Effector memory CD8-positive, alpha-beta T cell (primary cell): ENCODE data around the gene GRIK3.

Source experiments
- ATAC-seq: fragments of 150-1000 bp; cut with Tn5 transposase; replicated peaks from 2 replicates; pipeline ENCODE4 v1.10.0; 2021; ENCODE audit warnings: mild to moderate bottlenecking, moderate library complexity
- DNase-seq, 3 experiments: peaks; one replicate each; pipeline ENCODE4 v3.0.0; 2021
- H3K27ac Mint-ChIP-seq, 2 donors: one replicate each; pipeline ENCODE4 v1.8.0; 2022; ENCODE audit warnings: mild to moderate bottlenecking in 2 of 2, mixed read lengths in 2 of 2, moderate library complexity in 2 of 2
- H3K27me3 Mint-ChIP-seq, 2 donors: one replicate each; pipeline ENCODE4 v1.8.0; 2022; ENCODE audit warnings: mixed read lengths in 2 of 2
- H3K36me3 Mint-ChIP-seq: one replicate; pipeline ENCODE4 v1.8.0; 2022; ENCODE audit warnings: mild to moderate bottlenecking, moderate library complexity, mixed read lengths; ENCODE audit not compliant: insufficient read depth
- H3K4me1 Mint-ChIP-seq, 2 donors: one replicate each; pipeline ENCODE4 v1.8.0; 2022; ENCODE audit warnings: low read depth in 2 of 2, mixed read lengths in 2 of 2
- H3K4me3 Mint-ChIP-seq, 2 donors: one replicate each; pipeline ENCODE4 v1.8.0; 2022; ENCODE audit warnings: mild to moderate bottlenecking in 2 of 2, mixed read lengths in 2 of 2, moderate library complexity in 2 of 2
- H3K9me3 Mint-ChIP-seq, 2 donors: one replicate each; pipeline ENCODE4 v1.8.0; 2022; ENCODE audit warnings: mixed read lengths in 2 of 2

Gene GRIK3

DNA sequence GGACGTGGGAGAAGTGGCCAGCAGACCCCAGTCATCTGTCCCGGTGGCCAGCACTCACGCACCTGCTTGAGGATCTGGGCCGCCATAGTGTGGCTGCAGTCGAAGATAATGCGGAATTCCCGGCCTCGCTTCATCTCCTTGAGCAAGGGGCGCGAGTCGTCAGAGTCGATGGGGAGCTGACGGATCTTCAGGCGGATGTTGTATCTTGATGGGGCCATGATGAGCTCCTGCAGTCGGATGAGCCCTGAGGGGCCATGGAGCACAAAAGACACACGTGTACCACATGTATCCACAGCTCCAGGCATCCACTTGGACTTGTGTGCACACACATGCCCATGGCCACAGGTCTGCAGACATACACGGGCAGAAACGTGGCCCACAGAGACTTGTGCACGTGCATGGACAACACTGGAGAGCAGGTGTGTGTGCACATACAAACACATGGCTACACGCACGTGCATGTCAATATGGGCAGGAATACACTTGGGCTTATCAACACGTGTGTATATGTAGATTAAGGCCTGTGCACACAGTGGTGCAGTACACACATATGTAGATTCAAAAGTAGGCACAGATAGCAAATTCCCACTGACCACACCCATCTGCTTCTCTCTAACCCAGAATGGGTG lies 162.1 kb downstream of the GRIK3 start:
- Mint-ChIP-seq H3K9me3 (no peaks in the 10 kb centered on the region), H3K27ac (no peak overlapping the region), H3K36me3 (peaks cover 3% of the 10 kb centered on the region), H3K4me1 (no peaks in the 10 kb centered on the region), H3K4me3 (no peak overlapping the region), H3K27me3 (peaks cover 15 to 68% of the 10 kb centered on the region in 2 donors)
- DNase-seq (no peak), ATAC-seq (no peak)

DNA sequence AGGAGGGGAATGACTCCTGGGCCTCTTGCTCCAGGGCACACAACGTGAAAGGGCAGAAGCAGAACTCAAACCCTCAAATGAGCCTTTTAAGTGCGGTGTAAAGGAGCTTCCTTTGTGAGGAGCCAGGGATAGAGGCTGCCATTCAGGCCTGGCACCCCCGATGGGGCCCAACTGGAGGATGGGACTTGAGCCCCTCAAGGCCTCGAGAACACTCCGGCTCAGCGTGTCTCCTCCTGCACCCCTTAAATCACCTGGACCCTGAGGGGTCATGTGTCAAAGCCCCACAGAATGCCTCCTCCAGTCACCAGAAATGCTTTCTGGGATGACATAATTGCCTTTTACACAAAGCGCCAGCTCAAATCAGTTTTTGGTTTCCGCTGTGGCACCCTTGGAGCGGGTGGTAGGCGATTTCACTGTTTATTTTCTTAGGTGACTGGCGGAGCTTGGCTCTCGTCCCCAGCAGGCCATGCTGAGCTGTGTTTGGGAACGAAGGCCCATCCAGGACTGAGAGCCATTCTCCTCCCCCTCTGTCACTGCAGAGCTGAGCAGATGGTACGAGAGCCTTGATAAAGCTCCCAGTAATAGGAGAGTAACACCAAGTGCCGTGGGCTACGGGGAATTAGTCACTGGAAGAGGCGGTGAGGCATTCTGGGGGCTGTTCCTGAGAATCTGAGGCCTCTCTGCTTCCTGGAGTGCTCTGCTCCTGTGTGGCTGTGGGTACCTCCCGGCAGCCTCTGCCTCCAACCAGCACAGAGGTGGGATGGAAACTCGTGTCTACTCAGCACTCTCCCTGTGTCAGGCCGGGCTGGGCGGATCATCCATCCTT lies 163.0 kb downstream of the GRIK3 start:
- DNase-seq: no peak
- H3K36me3 Mint-ChIP-seq: peaks cover 3% of the 10 kb centered on the region
- no peak overlapping the region for H3K4me3 Mint-ChIP-seq
- H3K27ac Mint-ChIP-seq: no peak overlapping the region
- no peak for ATAC-seq
- no peaks in the 10 kb centered on the region for H3K9me3 Mint-ChIP-seq
- no peaks in the 10 kb centered on the region for H3K4me1 Mint-ChIP-seq
- peaks cover 17 to 71% of the 10 kb centered on the region in 2 donors for H3K27me3 Mint-ChIP-seq

DNA sequence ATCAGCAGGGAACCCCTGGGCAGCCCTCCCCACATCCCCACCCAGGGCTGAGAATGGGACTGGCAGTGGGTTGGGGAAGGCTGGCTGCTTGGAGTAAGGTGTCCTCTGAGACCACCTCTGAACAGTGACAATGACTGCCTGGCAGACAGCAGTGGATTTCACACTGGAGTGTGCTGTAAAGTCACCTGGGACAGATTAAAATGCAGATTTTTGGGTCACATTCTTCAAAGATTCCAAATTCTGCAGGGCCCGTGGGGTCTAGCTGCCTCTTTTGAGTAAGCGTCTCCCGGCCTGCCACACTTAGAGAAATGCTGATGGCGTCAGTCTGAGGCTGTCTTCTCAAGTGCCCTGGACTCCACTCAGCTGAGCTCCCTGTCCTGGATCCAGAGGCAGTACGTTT lies 164.5 kb downstream of the GRIK3 start:
- Mint-ChIP-seq H3K4me3 (no peak overlapping the region), H3K27me3 (peaks cover 16 to 66% of the 10 kb centered on the region in 2 donors), H3K9me3 (no peaks in the 10 kb centered on the region), H3K4me1 (no peaks in the 10 kb centered on the region), H3K27ac (no peak overlapping the region), H3K36me3 (peaks cover 3% of the 10 kb centered on the region)
- ATAC-seq: no peak
- no peak for DNase-seq

DNA sequence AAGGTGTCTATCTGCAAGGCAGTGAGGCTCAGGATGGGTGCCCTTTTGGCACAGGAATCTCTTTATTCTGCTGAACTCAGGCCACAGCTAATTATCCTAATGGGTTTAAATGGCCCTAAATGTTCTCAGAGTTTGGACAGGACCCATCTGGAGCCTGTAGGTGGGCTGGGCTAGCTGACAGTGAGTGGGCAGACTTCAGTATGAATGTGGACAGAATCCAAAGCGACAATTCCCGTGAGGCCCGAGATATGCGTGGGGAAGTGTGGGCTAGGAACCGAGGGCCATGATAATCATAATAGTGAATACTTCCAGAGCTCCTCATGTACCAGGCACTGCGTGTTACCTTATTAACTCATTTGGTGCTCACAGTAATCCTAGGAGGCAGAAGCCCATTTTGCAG lies 165.3 kb downstream of the GRIK3 start:
- no peak for ATAC-seq
- H3K36me3 Mint-ChIP-seq: no peaks in the 10 kb centered on the region
- H3K9me3 Mint-ChIP-seq: no peaks in the 10 kb centered on the region
- H3K27me3 Mint-ChIP-seq: peaks cover 8 to 62% of the 10 kb centered on the region in 2 donors
- no peak overlapping the region for H3K4me3 Mint-ChIP-seq
- no peak for DNase-seq
- H3K4me1 Mint-ChIP-seq: no peaks in the 10 kb centered on the region
- no peak overlapping the region for H3K27ac Mint-ChIP-seq

DNA sequence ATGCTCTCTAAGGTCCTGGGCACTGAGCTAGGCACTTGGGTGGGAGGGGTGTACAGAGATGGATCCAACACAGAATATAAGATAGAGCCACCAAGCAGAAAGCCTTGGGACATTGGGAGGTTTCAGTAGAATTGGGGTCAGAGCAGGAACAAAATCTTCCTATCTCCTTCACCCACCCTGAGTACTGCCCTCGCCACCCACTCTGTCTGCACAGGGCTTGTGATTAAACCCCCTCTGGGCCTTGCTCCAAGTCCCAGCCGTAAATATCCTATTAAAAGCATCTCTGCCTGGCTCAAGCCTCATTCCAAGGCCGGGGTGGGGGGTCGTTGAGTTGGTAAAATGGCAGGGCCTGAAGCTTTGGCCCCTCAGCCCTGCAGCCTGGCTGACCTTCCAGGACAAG lies 166.7 kb downstream of the GRIK3 start:
- ATAC-seq (no peak), DNase-seq (no peak)
- Mint-ChIP-seq H3K4me3 (no peak overlapping the region), H3K27ac (no peak overlapping the region), H3K4me1 (no peaks in the 10 kb centered on the region), H3K27me3 (peaks cover 18 to 68% of the 10 kb centered on the region in 2 donors), H3K9me3 (no peaks in the 10 kb centered on the region), H3K36me3 (no peaks in the 10 kb centered on the region)

DNA sequence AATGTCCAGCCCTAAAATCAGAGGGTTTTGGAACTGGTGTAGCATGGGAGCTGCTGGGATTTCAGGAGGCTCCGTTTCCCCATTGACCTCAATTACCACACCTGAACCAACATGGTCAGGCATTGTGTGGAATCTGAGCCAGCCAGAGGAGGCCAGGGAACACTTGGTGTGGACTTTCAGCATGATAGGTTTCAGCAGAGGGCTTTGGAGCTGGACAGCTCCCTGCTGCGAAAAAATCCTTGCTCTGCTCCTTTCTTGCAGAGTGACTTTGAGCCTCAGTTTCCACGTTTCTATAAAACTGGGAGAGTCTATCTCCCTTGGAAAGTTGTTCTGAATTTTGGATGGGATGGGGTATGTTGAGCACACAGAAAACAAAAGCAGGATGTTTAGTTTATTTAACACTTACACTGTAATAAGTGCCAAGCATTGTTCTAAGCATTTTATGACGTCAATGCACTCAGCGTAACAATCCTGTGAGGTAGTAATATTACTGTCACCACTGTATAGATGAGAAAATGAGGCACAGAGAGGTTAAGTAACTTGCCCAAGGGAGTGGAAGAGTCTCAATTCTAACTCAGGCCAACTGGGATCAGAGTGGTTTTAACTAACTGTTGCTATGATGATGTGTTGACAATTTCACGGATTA lies 168.0 kb downstream of the GRIK3 start:
- Mint-ChIP-seq H3K27ac (no peak overlapping the region), H3K9me3 (no peaks in the 10 kb centered on the region)

DNA sequence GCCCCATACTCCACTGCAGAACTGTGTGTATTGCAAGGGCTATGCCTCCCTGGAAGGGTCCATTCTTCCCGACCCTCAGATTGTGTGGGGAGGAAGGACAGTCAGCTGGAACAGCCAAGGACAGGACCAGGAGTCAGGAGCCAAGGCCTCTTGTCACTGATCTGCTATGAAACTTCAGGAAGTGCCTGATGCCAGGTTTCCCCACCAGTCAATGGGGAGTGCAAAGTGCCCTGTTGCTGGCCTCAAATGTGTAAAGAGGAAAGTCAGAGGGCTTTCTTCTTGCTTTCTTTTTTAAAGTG lies 168.8 kb downstream of the GRIK3 start:
- H3K36me3 Mint-ChIP-seq: no peaks in the 10 kb centered on the region
- ATAC-seq (no peak), DNase-seq (no peak)
- H3K9me3 Mint-ChIP-seq: no peaks in the 10 kb centered on the region
- H3K4me3 Mint-ChIP-seq: no peak overlapping the region
- no peak overlapping the region for H3K27ac Mint-ChIP-seq
- H3K4me1 Mint-ChIP-seq: no peaks in the 10 kb centered on the region
- H3K27me3 Mint-ChIP-seq: peaks cover 24 to 73% of the 10 kb centered on the region in 2 donors

More for the DNA sequence above, 168.0 kb downstream of the GRIK3 start:
- Mint-ChIP-seq H3K36me3 (no peaks in the 10 kb centered on the region), H3K4me3 (no peak overlapping the region), H3K27me3 (peaks cover 21 to 65% of the 10 kb centered on the region in 2 donors), H3K4me1 (no peaks in the 10 kb centered on the region)
- ATAC-seq (no peak), DNase-seq (no peak)

DNA sequence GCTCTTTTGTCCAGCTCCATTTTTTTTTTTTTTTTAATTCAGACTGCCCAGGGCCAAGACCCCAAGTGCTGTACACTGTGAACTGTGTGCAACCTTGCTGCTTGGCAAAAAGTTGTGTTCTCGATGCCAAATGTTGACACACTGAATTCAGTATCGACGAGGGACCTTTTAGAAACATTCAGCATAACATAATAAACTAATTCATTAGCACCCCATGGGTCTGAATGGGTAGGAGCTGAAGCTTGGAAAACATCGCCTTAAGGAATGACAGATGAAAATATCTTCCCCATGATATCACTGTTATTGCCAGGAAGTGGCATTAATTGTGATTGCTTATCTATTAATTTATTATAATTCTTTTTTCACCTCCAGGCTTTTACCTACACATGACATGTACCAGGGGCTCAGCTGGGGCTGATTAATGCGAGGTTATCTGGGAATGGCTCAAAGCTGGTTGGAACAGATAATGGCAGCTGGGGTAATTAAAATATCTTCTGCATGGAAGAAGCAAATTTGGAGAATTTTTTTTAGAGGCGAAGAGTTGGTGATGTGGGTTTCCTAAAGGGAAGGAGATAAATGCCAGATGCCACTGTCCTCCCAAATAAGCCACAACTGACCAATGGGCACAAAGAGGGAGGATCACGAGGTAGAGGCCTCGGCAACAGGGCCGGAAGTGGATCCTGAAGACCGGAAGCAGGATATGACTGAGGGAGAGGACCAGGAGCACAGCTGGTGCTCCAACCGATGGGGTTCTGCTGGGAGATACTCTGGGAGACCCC lies 169.3 kb downstream of the GRIK3 start:
- Mint-ChIP-seq H3K27ac (no peak overlapping the region), H3K9me3 (no peaks in the 10 kb centered on the region), H3K4me1 (no peaks in the 10 kb centered on the region), H3K36me3 (no peaks in the 10 kb centered on the region), H3K27me3 (peaks cover 24 to 75% of the 10 kb centered on the region in 2 donors), H3K4me3 (no peak overlapping the region)
- ATAC-seq: no peak
- DNase-seq: no peak

DNA sequence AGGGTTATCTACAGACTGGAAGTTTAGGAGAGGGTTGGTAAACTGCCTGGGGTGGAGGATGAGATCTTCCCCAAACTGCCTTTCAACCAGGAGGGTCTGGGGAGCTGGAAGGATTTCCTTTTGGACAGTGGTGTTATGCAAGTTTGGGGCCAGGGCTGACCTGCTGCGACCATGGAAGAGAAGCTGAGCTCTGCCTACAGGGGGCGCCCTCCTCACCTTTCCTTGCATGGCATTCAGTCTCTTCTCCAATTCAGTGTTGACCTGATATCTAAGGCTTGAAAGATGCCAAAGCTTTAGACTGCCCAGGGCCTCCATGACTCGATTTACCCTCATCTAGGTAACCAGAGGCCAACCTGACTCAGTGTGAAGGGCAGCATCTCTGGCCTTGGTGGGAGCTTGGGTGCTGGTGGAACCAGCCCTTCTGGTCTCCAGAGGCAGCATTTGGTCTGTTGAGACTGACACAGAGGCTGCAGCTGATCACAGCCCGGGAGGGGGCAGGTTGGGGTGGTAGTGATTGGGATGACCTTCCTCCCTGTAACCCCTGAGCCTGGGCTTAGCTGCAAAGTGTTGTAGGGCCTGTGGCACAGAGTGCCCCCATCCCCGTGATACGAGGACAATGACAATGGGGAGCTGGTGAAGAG lies 170.0 kb downstream of the GRIK3 start:
- DNase-seq (no peak), ATAC-seq (no peak)
- peaks cover 31 to 75% of the 10 kb centered on the region in 2 donors for H3K27me3 Mint-ChIP-seq
- H3K36me3 Mint-ChIP-seq: no peaks in the 10 kb centered on the region
- no peaks in the 10 kb centered on the region for H3K4me1 Mint-ChIP-seq
- H3K9me3 Mint-ChIP-seq: no peaks in the 10 kb centered on the region
- H3K27ac Mint-ChIP-seq: no peak overlapping the region
- H3K4me3 Mint-ChIP-seq: no peak overlapping the region

DNA sequence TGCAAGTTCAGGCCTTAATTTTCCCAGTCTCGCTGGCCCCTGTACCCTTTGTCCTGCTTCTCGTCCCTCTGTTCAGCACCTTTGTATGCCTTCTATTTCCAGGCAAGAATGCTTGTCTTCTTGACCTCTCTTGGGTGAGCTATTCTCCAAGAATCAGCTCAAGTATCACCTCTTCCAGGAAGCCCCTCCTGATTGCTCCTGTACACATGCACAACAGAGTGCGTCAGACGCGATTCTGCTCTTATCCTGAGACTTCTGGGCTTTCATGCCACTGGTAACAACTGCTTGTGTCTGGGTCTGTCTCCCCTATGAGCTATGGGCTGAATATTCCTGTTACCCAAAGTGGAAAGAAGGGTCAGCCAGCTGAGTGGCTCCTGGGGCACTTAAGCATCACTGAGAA lies 170.8 kb downstream of the GRIK3 start:
- no peaks in the 10 kb centered on the region for H3K9me3 Mint-ChIP-seq
- H3K27ac Mint-ChIP-seq: no peak overlapping the region
- no peaks in the 10 kb centered on the region for H3K4me1 Mint-ChIP-seq
- H3K27me3 Mint-ChIP-seq: peaks cover 31 to 75% of the 10 kb centered on the region in 2 donors
- no peak overlapping the region for H3K4me3 Mint-ChIP-seq
- DNase-seq (no peak), ATAC-seq (no peak)
- H3K36me3 Mint-ChIP-seq: no peaks in the 10 kb centered on the region

DNA sequence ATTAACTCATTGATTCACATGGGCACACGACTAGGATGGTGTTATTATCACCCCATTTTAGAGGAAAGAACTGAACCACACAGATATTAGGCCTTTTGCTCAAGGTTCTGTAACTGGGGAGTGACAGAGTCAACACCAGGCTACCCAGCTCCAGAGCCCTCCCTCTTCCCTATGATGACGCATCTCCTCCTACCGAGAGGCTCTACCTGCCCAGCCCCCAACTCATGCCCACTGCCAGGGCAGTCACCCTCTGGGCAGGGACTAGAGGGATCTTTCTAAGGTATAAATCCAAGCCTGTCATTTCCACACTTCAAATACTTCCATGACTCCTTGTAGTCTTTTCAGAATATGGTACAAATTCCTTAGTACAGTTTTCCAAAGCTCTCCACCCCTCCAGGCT lies 171.3 kb downstream of the GRIK3 start:
- DNase-seq (no peak), ATAC-seq (no peak)
- Mint-ChIP-seq H3K36me3 (no peaks in the 10 kb centered on the region), H3K9me3 (no peaks in the 10 kb centered on the region), H3K27me3 (peaks cover 31 to 75% of the 10 kb centered on the region in 2 donors), H3K27ac (no peak overlapping the region), H3K4me3 (no peak overlapping the region), H3K4me1 (no peaks in the 10 kb centered on the region)

DNA sequence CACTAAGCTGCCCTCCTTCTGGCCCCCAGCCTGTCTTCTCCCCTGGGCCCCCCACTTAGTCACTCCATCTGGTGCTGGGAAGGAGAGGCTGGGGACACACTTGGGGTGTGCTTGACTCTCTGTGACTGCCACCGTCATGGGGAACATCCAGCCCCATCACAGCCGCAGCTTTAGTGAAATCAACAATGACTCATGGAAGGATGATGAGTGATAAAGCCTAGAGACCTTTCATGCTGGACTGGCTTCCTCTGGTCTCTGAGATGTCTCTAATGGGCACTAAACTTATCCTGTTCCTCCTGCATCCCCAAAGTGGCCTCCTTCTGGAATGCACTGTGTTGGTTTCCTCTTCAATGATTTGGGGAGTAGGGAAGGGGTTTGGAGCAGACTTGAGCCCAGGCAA lies 172.9 kb downstream of the GRIK3 start:
- peaks cover 27 to 75% of the 10 kb centered on the region in 2 donors for H3K27me3 Mint-ChIP-seq
- H3K9me3 Mint-ChIP-seq: no peaks in the 10 kb centered on the region

DNA sequence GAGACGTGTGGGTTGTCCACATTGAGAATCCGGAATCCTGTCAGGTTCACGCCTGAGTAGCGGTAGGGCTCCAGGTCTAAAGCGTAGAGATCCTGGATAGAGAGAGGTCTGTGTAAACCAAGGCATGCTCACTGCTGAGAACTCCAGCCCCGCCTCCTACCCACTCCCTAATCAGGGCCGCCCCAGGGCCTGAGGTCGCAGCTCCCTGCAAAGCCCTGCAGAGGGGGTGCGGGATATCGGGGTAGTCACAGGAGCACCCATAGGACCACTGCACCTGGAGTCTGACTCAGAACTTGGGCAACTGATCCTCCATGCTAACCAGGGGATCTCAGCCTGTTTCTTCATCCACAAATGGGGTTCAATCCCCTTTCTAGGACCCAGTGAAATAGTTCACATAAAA lies 174.4 kb downstream of the GRIK3 start:
- no peaks in the 10 kb centered on the region for H3K9me3 Mint-ChIP-seq
- no peak overlapping the region for H3K4me3 Mint-ChIP-seq
- peaks cover 0 to 2% of the 10 kb centered on the region in 2 donors for H3K4me1 Mint-ChIP-seq
- ATAC-seq: no peak
- H3K36me3 Mint-ChIP-seq: no peaks in the 10 kb centered on the region
- H3K27ac Mint-ChIP-seq: no peak overlapping the region
- peaks cover 35 to 89% of the 10 kb centered on the region in 2 donors for H3K27me3 Mint-ChIP-seq
- DNase-seq: no peak

More for the DNA sequence above, 172.9 kb downstream of the GRIK3 start:
- Mint-ChIP-seq H3K27ac (no peak overlapping the region), H3K4me1 (no peaks in the 10 kb centered on the region), H3K4me3 (no peak overlapping the region), H3K36me3 (no peaks in the 10 kb centered on the region)
- DNase-seq (no peak), ATAC-seq (no peak)
